22Rv1 (cell line): ENCODE data around the gene MMP14.

ENCODE experiments used
- CTCF ChIP-seq: fragments of 450-650 bp; IDR thresholded peaks from 2 replicates; pipeline ENCODE4 v1.5.1; 2017; ENCODE audit warnings: mild to moderate bottlenecking
- ZFX ChIP-seq: fragments of 450-650 bp; IDR thresholded peaks from 2 replicates; pipeline ENCODE4 v1.6.1; 2017; ENCODE audit warnings: antibody characterized with exemption, borderline replicate concordance

- no peak for TF ChIP-seq CTCF
- TF ChIP-seq ZFX: no peak
Measured at GRCh38 chr14:22843123-22843925, 6.9 kb downstream of the MMP14 start.
